Lung (tissue), 12 donors: Measurements from ENCODE around the gene PPP4R3C. TPM values are rescaled to one million over a fixed set of nuclear protein-coding genes. Genes with fewer than 3 reads are reported as not detected.
"Not testable (repeated sequence)": the region's sequence is repeated elsewhere in the genome, so short reads cannot be mapped to it uniquely, and the experiment has no call there.

Source experiments
- ATAC-seq: fragments of 200-7000 bp; cut with Tn5 transposase; one replicate; pipeline ENCODE4 v1.9.1; 2020; ENCODE audit warnings: moderate number of reproducible peaks; ENCODE audit not compliant: insufficient read depth, low FRiP score
- DNase-seq, 3 donors: peaks; one replicate each; pipeline ENCODE4 v3.0.0-alpha.2; 2013 to 2017
- H3K27ac ChIP-seq, 2 donors: one replicate each; pipeline ENCODE4 v1.5.1; 2013; ENCODE audit warnings: mild to moderate bottlenecking in 2 of 2, moderate library complexity in 2 of 2, control low read depth in 1 of 2, inconsistent platforms in 1 of 2, low read depth in 1 of 2, low read length in 1 of 2
- H3K27me3 ChIP-seq, 3 donors: one replicate each; pipeline ENCODE4 v1.5.1; 2013; ENCODE audit warnings: low read length in 2 of 3; ENCODE audit not compliant: control insufficient read depth in 3 of 3, insufficient read depth in 3 of 3
- H3K36me3 ChIP-seq, 4 donors: one replicate each; pipeline ENCODE4 v1.5.1; 2013; ENCODE audit warnings: low read length in 4 of 4, mild to moderate bottlenecking in 1 of 4, moderate library complexity in 1 of 4; ENCODE audit not compliant: control insufficient read depth in 4 of 4, insufficient read depth in 4 of 4
- H3K4me1 ChIP-seq, 5 donors: one replicate each; pipeline ENCODE4 v1.5.1; 2013; ENCODE audit warnings: low read length in 5 of 5, mild to moderate bottlenecking in 2 of 5, moderate library complexity in 1 of 5; ENCODE audit not compliant: control insufficient read depth in 5 of 5, insufficient read depth in 5 of 5
- H3K4me3 ChIP-seq: one replicate; pipeline ENCODE4 v1.5.1; 2013; ENCODE audit warnings: mild to moderate bottlenecking, control low read depth, moderate library complexity
- H3K9ac ChIP-seq, 2 donors: one replicate each; pipeline ENCODE4 v1.5.1; 2013; ENCODE audit warnings: low read length in 2 of 2, control low read depth in 1 of 2; ENCODE audit not compliant: insufficient read depth in 1 of 2
- H3K9me3 ChIP-seq, 4 donors: one replicate each; pipeline ENCODE4 v1.5.1; 2013; ENCODE audit warnings: low read length in 3 of 4, mild to moderate bottlenecking in 1 of 4, moderate library complexity in 1 of 4; ENCODE audit not compliant: control insufficient read depth in 4 of 4, insufficient read depth in 3 of 4
- WGBS, 2 donors: extraction: QIAGEN DNeasy Blood & Tissue Kit; methylation state at CpG; one replicate each; pipeline ENCODE4 v1.1.7; 2013; 5-methylcytosine and 5-hydroxymethylcytosine counted together
- polyA plus RNA-seq, 2 donors: library from polyadenylated mRNA; stranded (reverse); fragments of 200-250 nt; gene quantifications; one replicate each; pipeline ENCODE4 v1.2.1, GENCODE V29; 2013
- total RNA-seq, 2 donors: library from RNA; depleted of rRNA in 1 of 2; stranded (reverse); fragments of >200 nt in 1 of 2; gene quantifications; one replicate each; pipeline ENCODE4 v1.2.1, GENCODE V29; 2014 to 2021
- TF ChIP-seq, protein P1 (sequence below): IDR thresholded peaks from 2 replicates; pipeline ENCODE4 v1.5.1; 2012; ENCODE audit warnings: mild to moderate bottlenecking; ENCODE audit errors: control extremely low read depth, extremely low read depth
- donor health status: control.
- donor health status: control.
- donor health status: Bipolar disorder and iron deficiency.
- donor health status: healthy.
- donor health status: DM: yes; HTN: yes; CAD: no.

Gene PPP4R3C
- total and polyA plus RNA-seq, 4 donors = not detected

DNA sequence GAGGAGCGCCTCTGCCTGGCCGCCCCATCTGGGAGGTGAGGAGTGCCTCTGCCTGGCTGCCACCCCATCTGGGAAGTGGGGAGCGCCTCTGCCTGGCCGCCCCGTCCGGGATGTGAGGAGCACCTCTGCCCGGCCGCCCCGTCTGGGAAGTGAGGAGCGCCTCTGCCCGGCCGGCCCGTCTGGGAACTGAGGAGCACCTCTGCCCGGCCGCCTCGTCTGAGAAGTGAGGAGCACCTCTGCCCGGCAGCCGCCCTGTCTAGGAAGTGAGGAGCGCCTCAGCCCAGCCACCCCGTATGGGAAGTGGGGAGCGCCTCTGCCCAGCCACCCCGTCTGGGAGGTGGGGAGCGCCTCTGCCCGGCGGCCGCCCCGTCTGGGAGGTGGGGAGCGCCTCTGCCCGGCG lies 4.6 kb downstream of the PPP4R3C start:
- H3K4me1 ChIP-seq, H3K4me3 ChIP-seq, H3K27me3 ChIP-seq, H3K27ac ChIP-seq, DNase-seq, ATAC-seq, H3K36me3 ChIP-seq, H3K9ac ChIP-seq, H3K9me3 ChIP-seq: not testable (repeated sequence)
- 80 to 90% methylated on average over 7 to 30 of the region's 30 CpGs for WGBS, 2 donors

DNA sequence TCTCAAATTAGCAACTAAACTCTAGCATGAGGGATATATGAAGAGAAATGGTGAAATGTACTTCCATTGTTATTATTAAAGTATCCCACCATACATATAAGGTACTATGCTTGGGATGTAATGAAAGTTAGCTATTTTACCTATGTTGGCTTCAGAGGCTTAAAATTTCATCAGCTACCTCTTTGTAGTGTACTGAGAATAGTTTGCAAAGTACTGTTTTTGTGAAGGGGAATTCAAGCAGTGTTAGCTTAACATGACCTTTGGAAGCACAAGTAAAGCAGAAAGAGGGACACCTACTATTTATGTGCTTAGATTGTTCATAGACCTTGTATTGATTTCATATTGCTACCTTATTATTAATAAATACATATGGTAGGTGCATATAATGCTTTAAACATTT lies 11.8 kb downstream of the PPP4R3C start:
- Histone ChIP-seq H3K4me3 (no peak overlapping the region), H3K9ac (no peak overlapping the region)
- TF ChIP-seq, protein P1, sequence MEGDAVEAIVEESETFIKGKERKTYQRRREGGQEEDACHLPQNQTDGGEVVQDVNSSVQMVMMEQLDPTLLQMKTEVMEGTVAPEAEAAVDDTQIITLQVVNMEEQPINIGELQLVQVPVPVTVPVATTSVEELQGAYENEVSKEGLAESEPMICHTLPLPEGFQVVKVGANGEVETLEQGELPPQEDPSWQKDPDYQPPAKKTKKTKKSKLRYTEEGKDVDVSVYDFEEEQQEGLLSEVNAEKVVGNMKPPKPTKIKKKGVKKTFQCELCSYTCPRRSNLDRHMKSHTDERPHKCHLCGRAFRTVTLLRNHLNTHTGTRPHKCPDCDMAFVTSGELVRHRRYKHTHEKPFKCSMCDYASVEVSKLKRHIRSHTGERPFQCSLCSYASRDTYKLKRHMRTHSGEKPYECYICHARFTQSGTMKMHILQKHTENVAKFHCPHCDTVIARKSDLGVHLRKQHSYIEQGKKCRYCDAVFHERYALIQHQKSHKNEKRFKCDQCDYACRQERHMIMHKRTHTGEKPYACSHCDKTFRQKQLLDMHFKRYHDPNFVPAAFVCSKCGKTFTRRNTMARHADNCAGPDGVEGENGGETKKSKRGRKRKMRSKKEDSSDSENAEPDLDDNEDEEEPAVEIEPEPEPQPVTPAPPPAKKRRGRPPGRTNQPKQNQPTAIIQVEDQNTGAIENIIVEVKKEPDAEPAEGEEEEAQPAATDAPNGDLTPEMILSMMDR = no peak

DNA sequence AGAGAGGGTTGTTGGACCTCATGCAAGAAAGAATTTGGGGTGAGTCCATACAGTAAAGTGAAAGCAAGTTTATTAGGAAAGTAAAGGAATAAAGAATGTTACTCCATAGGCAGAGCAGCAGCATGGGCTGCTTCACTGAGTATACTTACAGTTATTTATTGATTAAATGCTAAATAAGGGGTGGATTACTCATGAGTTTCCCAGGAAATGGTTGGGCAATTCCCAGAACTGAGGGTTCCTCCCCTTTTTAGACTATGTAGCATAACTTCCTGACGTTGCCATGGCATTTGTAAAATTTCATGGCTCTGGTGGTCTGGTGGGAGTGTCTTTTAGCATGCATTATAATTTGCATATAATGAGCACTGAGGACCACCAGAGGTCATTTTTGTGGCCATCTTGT lies 16.7 kb downstream of the PPP4R3C start:
- DNase-seq = no peak
- ATAC-seq = no peak
- TF ChIP-seq, protein P1 = no peak

More for the DNA sequence above, 11.8 kb downstream of the PPP4R3C start:
- ATAC-seq (no peak), DNase-seq (no peak)
- H3K27ac ChIP-seq = no peak overlapping the region
- H3K27me3 ChIP-seq = no peaks in the 10 kb centered on the region
- H3K36me3 ChIP-seq = no peaks in the 10 kb centered on the region
- no peaks in the 10 kb centered on the region for H3K4me1 ChIP-seq
- peaks cover 0 to 3% (median 0%) of the 10 kb centered on the region in 4 donors for H3K9me3 ChIP-seq

DNA sequence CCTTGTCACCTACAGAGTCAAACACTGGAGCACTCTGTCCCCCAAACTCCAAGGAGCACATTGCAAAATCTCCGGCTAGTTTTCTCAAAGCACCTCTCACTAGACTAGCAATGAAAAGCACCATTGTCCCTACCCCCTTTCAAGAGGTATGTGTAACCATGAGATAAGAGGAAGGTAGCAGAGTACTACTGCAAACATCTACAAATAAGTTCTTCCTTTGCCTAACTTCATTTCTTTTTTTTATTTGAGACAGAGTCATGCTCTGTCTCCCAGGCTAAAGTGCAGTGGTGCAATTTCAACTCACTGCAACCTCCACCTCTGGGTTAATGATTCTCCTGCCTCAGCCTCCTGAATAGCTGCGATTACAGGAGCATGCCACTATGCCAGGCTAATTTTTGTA lies 17.7 kb downstream of the PPP4R3C start:
- no peak overlapping the region for H3K27ac ChIP-seq
- no peaks in the 10 kb centered on the region for H3K36me3 ChIP-seq
- ATAC-seq = no peak
- no peaks in the 10 kb centered on the region for H3K27me3 ChIP-seq
- H3K4me1 ChIP-seq = peaks cover 0 to under 1% (median 0%) of the 10 kb centered on the region in 5 donors
- WGBS, 2 donors = 68 to 85% methylated on average over 2 of the region's 2 CpGs
- DNase-seq = peak; percentile 6 to 50 (median 17)
- TF ChIP-seq, protein P1 = no peak
- no peak overlapping the region for H3K4me3 ChIP-seq
- H3K9ac ChIP-seq = no peak overlapping the region
- H3K9me3 ChIP-seq = peaks cover 0 to 4% (median 1%) of the 10 kb centered on the region in 4 donors

More for the DNA sequence above, 16.7 kb downstream of the PPP4R3C start:
- Histone ChIP-seq H3K27ac (no peak overlapping the region), H3K36me3 (no peaks in the 10 kb centered on the region), H3K4me3 (no peak overlapping the region), H3K9ac (no peak overlapping the region), H3K9me3 (peaks cover 0 to 4% (median 1%) of the 10 kb centered on the region in 4 donors), H3K4me1 (no peaks in the 10 kb centered on the region), H3K27me3 (no peaks in the 10 kb centered on the region)
- 68 to 80% methylated on average over 1 of the region's 1 CpG for WGBS, 2 donors
